ENCODE results near the gene LNPK.
"Not testable (repeated sequence)": the region's sequence is repeated elsewhere in the genome, so short reads cannot be mapped to it uniquely, and the experiment has no call there.

Gene LNPK

DNA sequence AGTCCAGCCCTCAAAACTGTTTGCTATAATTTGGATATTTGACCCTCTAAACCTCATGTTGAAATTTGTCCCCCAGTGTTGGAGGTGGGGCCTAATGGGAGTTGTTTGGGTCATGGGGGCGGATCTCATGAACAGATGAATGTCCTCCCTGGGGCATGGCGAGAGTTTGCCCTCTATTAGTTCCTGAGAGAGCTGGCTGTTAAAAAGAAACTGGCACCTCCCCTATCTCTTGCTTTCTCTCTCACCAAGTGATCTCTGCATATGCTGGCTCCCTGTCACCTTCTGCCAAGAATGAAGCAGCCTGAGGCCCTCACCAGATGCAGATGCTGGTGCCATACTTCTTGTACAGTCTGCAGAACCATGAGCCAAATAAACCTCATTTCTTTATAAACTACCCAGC, 12.0 kb downstream of the LNPK start:
- no peak overlapping the region for H2BK12ac ChIP-seq (ENCODE audit: low read length in 2 of 2)
- no peak overlapping the region for H3K4me2 ChIP-seq (ENCODE audit: low read length, poor library complexity, severe bottlenecking)
- H2BK15ac ChIP-seq (ENCODE audit: low read depth, poor library complexity, severe bottlenecking): no peak overlapping the region
- 94% methylated on average over 2 of the region's 2 CpGs for WGBS
- no peak overlapping the region for H3K4me3 ChIP-seq (ENCODE audit: insufficient read depth in 1 of 2, low read depth in 1 of 2, low read length in 2 of 2)
- H4K8ac ChIP-seq (ENCODE audit: low read length): no peak overlapping the region
- H3K4me1 ChIP-seq (ENCODE audit: control insufficient read depth, insufficient read depth, low read depth, low read length): no peaks in the 10 kb centered on the region
- no peak overlapping the region for H3K9ac ChIP-seq (ENCODE audit: low read length)
- no peak overlapping the region for H2AK5ac ChIP-seq (ENCODE audit: low read length, severe bottlenecking)
- H3K79me1 ChIP-seq (replicated peaks; ENCODE audit: low read length, poor library complexity, severe bottlenecking): peaks cover 9% of the 10 kb centered on the region
- H3K14ac ChIP-seq (ENCODE audit: low read length in 2 of 2): no peak overlapping the region
- H3K27me3 ChIP-seq (ENCODE audit: control insufficient read depth in 1 of 2, insufficient read depth in 1 of 2, low read length in 2 of 2): no peaks in the 10 kb centered on the region
- no peaks in the 10 kb centered on the region for H3K9me3 ChIP-seq (ENCODE audit: control insufficient read depth, low read length)
- no peak overlapping the region for H2BK5ac ChIP-seq (ENCODE audit: low read depth, low read length, poor library complexity, severe bottlenecking)
- H3K27ac ChIP-seq (ENCODE audit: low read length, poor library complexity, severe bottlenecking): no peak overlapping the region
- peaks cover 3 to 38% of the 10 kb centered on the region in 2 experiments for H3K36me3 ChIP-seq (ENCODE audit: control insufficient read depth in 1 of 2, insufficient read depth in 2 of 2, low read depth in 1 of 2, low read length in 2 of 2)
- H2BK120ac ChIP-seq (ENCODE audit: low read depth, low read length): no peak overlapping the region
- no peak for DNase-seq
- H3K23ac ChIP-seq (ENCODE audit: low read length in 2 of 2): no peak overlapping the region
- H4K91ac ChIP-seq (ENCODE audit: low read length): no peak overlapping the region
- no peak overlapping the region for H3K18ac ChIP-seq (ENCODE audit: low read depth in 1 of 2, low read length in 2 of 2)
- H2AFZ ChIP-seq (ENCODE audit: low read depth, low read length): no peak overlapping the region
- H3K4ac ChIP-seq (ENCODE audit: low read depth in 1 of 2, low read length in 2 of 2): no peak overlapping the region

GRCh38 chr2:175987126-175987525, 14.9 kb downstream of the LNPK start:
- H3K4me3 ChIP-seq (ENCODE audit: insufficient read depth in 1 of 2, low read depth in 1 of 2, low read length in 2 of 2); H4K91ac ChIP-seq (ENCODE audit: low read length); H3K27ac ChIP-seq (ENCODE audit: low read length, poor library complexity, severe bottlenecking): not testable (repeated sequence)

GRCh38 chr2:175984846-175985245, 17.2 kb downstream of the LNPK start:
- H2AK5ac ChIP-seq (ENCODE audit: low read length, severe bottlenecking): no peak overlapping the region
- no peak for DNase-seq
- no peak overlapping the region for H4K91ac ChIP-seq (ENCODE audit: low read length)
- H3K14ac ChIP-seq (ENCODE audit: low read length in 2 of 2): no peak overlapping the region
- no peak overlapping the region for H2BK12ac ChIP-seq (ENCODE audit: low read length in 2 of 2)
- no peak overlapping the region for H4K8ac ChIP-seq (ENCODE audit: low read length)
- no peak overlapping the region for H3K27ac ChIP-seq (ENCODE audit: low read length, poor library complexity, severe bottlenecking)
- 100% methylated on average over 1 of the region's 2 CpGs for WGBS
- H3K4ac ChIP-seq (ENCODE audit: low read depth in 1 of 2, low read length in 2 of 2): no peak overlapping the region
- no peak overlapping the region for H3K4me2 ChIP-seq (ENCODE audit: low read length, poor library complexity, severe bottlenecking)
- H2AFZ ChIP-seq (ENCODE audit: low read depth, low read length): no peak overlapping the region
- no peaks in the 10 kb centered on the region for H3K9me3 ChIP-seq (ENCODE audit: control insufficient read depth, low read length)
- H3K36me3 ChIP-seq (ENCODE audit: control insufficient read depth in 1 of 2, insufficient read depth in 2 of 2, low read depth in 1 of 2, low read length in 2 of 2): peaks cover 0 to 18% of the 10 kb centered on the region in 2 experiments
- no peak overlapping the region for H3K18ac ChIP-seq (ENCODE audit: low read depth in 1 of 2, low read length in 2 of 2)
- H3K4me1 ChIP-seq (ENCODE audit: control insufficient read depth, insufficient read depth, low read depth, low read length): no peaks in the 10 kb centered on the region
- no peak overlapping the region for H2BK15ac ChIP-seq (ENCODE audit: low read depth, poor library complexity, severe bottlenecking)
- H3K9ac ChIP-seq (ENCODE audit: low read length): no peak overlapping the region
- no peak overlapping the region for H3K4me3 ChIP-seq (ENCODE audit: insufficient read depth in 1 of 2, low read depth in 1 of 2, low read length in 2 of 2)
- no peak overlapping the region for H3K23ac ChIP-seq (ENCODE audit: low read length in 2 of 2)
- no peaks in the 10 kb centered on the region for H3K27me3 ChIP-seq (ENCODE audit: control insufficient read depth in 1 of 2, insufficient read depth in 1 of 2, low read length in 2 of 2)
- H2BK120ac ChIP-seq (ENCODE audit: low read depth, low read length): no peak overlapping the region
- peaks cover 4% of the 10 kb centered on the region for H3K79me1 ChIP-seq (replicated peaks; ENCODE audit: low read length, poor library complexity, severe bottlenecking)
- H2BK5ac ChIP-seq (ENCODE audit: low read depth, low read length, poor library complexity, severe bottlenecking): no peak overlapping the region

More at GRCh38 chr2:175987126-175987525, 14.9 kb downstream of the LNPK start:
- not testable (repeated sequence) for H3K14ac ChIP-seq (ENCODE audit: low read length in 2 of 2); H3K9me3 ChIP-seq (ENCODE audit: control insufficient read depth, low read length); DNase-seq; H3K9ac ChIP-seq (ENCODE audit: low read length); H3K23ac ChIP-seq (ENCODE audit: low read length in 2 of 2); H3K79me1 ChIP-seq (replicated peaks; ENCODE audit: low read length, poor library complexity, severe bottlenecking); H4K8ac ChIP-seq (ENCODE audit: low read length); H3K27me3 ChIP-seq (ENCODE audit: control insufficient read depth in 1 of 2, insufficient read depth in 1 of 2, low read length in 2 of 2); H3K4me1 ChIP-seq (ENCODE audit: control insufficient read depth, insufficient read depth, low read depth, low read length); H2BK5ac ChIP-seq (ENCODE audit: low read depth, low read length, poor library complexity, severe bottlenecking); H2BK120ac ChIP-seq (ENCODE audit: low read depth, low read length); H2BK12ac ChIP-seq (ENCODE audit: low read length in 2 of 2); H2AFZ ChIP-seq (ENCODE audit: low read depth, low read length); H3K4me2 ChIP-seq (ENCODE audit: low read length, poor library complexity, severe bottlenecking); H2BK15ac ChIP-seq (ENCODE audit: low read depth, poor library complexity, severe bottlenecking); H2AK5ac ChIP-seq (ENCODE audit: low read length, severe bottlenecking); H3K18ac ChIP-seq (ENCODE audit: low read depth in 1 of 2, low read length in 2 of 2); H3K4ac ChIP-seq (ENCODE audit: low read depth in 1 of 2, low read length in 2 of 2)
- 100% methylated on average over 1 of the region's 4 CpGs for WGBS
- H3K36me3 ChIP-seq (ENCODE audit: control insufficient read depth in 1 of 2, insufficient read depth in 2 of 2, low read depth in 1 of 2, low read length in 2 of 2): peaks cover 3 to 37% of the 10 kb centered on the region in 2 experiments

GRCh38 chr2:175981551-175981950, 20.5 kb downstream of the LNPK start:
- H2BK5ac ChIP-seq (ENCODE audit: low read depth, low read length, poor library complexity, severe bottlenecking): no peak overlapping the region
- H3K4me3 ChIP-seq (ENCODE audit: insufficient read depth in 1 of 2, low read depth in 1 of 2, low read length in 2 of 2): no peak overlapping the region
- no peak overlapping the region for H3K14ac ChIP-seq (ENCODE audit: low read length in 2 of 2)
- no peak overlapping the region for H3K18ac ChIP-seq (ENCODE audit: low read depth in 1 of 2, low read length in 2 of 2)
- no peaks in the 10 kb centered on the region for H3K27me3 ChIP-seq (ENCODE audit: control insufficient read depth in 1 of 2, insufficient read depth in 1 of 2, low read length in 2 of 2)
- H2BK120ac ChIP-seq (ENCODE audit: low read depth, low read length): no peak overlapping the region
- no peak overlapping the region for H2BK15ac ChIP-seq (ENCODE audit: low read depth, poor library complexity, severe bottlenecking)
- H2AK5ac ChIP-seq (ENCODE audit: low read length, severe bottlenecking): no peak overlapping the region
- peaks cover 0 to 11% of the 10 kb centered on the region in 2 experiments for H3K36me3 ChIP-seq (ENCODE audit: control insufficient read depth in 1 of 2, insufficient read depth in 2 of 2, low read depth in 1 of 2, low read length in 2 of 2)
- no peaks in the 10 kb centered on the region for H3K4me1 ChIP-seq (ENCODE audit: control insufficient read depth, insufficient read depth, low read depth, low read length)
- no peak overlapping the region for H2BK12ac ChIP-seq (ENCODE audit: low read length in 2 of 2)
- H3K79me1 ChIP-seq (replicated peaks; ENCODE audit: low read length, poor library complexity, severe bottlenecking): peaks cover 4% of the 10 kb centered on the region
- H3K9me3 ChIP-seq (ENCODE audit: control insufficient read depth, low read length): no peaks in the 10 kb centered on the region
- no peak overlapping the region for H3K4me2 ChIP-seq (ENCODE audit: low read length, poor library complexity, severe bottlenecking)
- no peak overlapping the region for H3K27ac ChIP-seq (ENCODE audit: low read length, poor library complexity, severe bottlenecking)
- no peak for DNase-seq
- H2AFZ ChIP-seq (ENCODE audit: low read depth, low read length): no peak overlapping the region
- WGBS: 75% methylated on average over 1 of the region's 1 CpG
- H3K4ac ChIP-seq (ENCODE audit: low read depth in 1 of 2, low read length in 2 of 2): no peak overlapping the region
- H3K23ac ChIP-seq (ENCODE audit: low read length in 2 of 2): no peak overlapping the region
- H4K91ac ChIP-seq (ENCODE audit: low read length): no peak overlapping the region
- H4K8ac ChIP-seq (ENCODE audit: low read length): no peak overlapping the region
- no peak overlapping the region for H3K9ac ChIP-seq (ENCODE audit: low read length)
